Measurements from ENCODE around the gene C1orf159. TPM values are rescaled to one million over a fixed set of nuclear protein-coding genes. Genes with fewer than 3 reads are reported as not detected.

Gene C1orf159
- total and polyA plus RNA-seq, 9 of the 15 experiments (the other 6 are each of a cell fraction or from before 2014, with no cell fraction given): 0.28 to 54.9 (median 10.6) TPM

DNA sequence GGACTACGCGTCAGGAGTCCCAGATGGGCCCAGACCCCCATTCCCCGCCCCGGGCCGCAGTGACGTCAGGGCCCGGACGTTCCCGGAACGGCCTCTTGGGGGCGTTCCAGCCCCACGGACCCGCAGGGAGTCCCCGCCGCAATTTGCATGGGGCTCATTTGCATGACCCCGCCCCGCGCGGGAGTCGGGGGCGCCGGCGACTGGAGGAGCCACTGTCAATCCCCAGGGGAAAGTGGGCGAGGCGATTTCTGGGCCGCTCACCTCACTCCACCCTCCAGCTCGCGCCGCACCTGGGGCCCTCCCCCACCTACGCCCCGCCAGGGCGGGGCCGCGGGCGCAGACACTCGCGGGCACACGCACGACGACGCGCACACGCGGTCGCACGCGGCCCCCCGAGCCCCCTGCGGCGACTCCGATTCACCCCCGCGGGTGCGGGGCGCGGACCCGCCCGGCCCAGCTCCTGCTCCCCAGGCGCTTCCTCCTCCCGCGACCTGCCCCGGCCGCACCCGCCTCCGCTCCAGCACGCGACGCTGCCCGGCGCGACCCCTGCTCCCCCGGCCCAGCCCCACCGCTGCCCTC lies 82.8 kb downstream of the C1orf159 start (continued):
- TF ChIP-seq, protein P1, sequence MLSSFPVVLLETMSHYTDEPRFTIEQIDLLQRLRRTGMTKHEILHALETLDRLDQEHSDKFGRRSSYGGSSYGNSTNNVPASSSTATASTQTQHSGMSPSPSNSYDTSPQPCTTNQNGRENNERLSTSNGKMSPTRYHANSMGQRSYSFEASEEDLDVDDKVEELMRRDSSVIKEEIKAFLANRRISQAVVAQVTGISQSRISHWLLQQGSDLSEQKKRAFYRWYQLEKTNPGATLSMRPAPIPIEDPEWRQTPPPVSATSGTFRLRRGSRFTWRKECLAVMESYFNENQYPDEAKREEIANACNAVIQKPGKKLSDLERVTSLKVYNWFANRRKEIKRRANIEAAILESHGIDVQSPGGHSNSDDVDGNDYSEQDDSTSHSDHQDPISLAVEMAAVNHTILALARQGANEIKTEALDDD (IDR thresholded peaks at IDR 0.05): no peak
- TF ChIP-seq ZNF785 (CRISPR knock-in tag; IDR thresholded peaks at IDR 0.05) (no peak), ZBTB5 (IDR thresholded peaks at IDR 0.05) (no peak), CEBPB (tag; IDR thresholded peaks at IDR 0.05) (no peak), ELF4 (CRISPR knock-in tag; IDR thresholded peaks at IDR 0.05) (no peak), TAF15 (IDR thresholded peaks at IDR 0.05; ENCODE audit: low read depth, low read length) (no peak), ZNF655 (CRISPR knock-in tag; IDR thresholded peaks at IDR 0.05) (no peak), EP400 (IDR thresholded peaks at IDR 0.05) (no peak), E2F6 (IDR thresholded peaks at IDR 0.05; ENCODE audit: borderline replicate concordance in 1 of 2, extremely low read depth in 1 of 2, insufficient read depth in 1 of 2, insufficient read length in 1 of 2, low read depth in 1 of 2, low read length in 1 of 2, poor library complexity in 1 of 2, severe bottlenecking in 1 of 2) (peak; percentile 66 to 94), NR2F6 (CRISPR knock-in tag; IDR thresholded peaks at IDR 0.05) (no peak), RBFOX2 (IDR thresholded peaks at IDR 0.05; ENCODE audit: low read depth, low read length) (peak; percentile 21; the same call in 1 of the 2 replicates), E2F1 (CRISPR knock-in tag; IDR thresholded peaks at IDR 0.05) (no peak; the same call in 1 of the 2 replicates), IFI16 (CRISPR knock-in tag; IDR thresholded peaks at IDR 0.05) (no peak), NEUROD1 (IDR thresholded peaks at IDR 0.05; ENCODE audit: borderline replicate concordance, low read depth, low read length, partially characterized antibody) (no peak), PHB2 (IDR thresholded peaks at IDR 0.05; ENCODE audit: low read depth) (no peak), ZNF77 (CRISPR knock-in tag; IDR thresholded peaks at IDR 0.05) (no peak), EGR1 (conservative IDR thresholded peaks at IDR 0.05) (peak; percentile 63), KLF10 (CRISPR knock-in tag; IDR thresholded peaks at IDR 0.05) (no peak), CHD1 (IDR thresholded peaks at IDR 0.05; ENCODE audit: low read length) (no peak)
- TF ChIP-seq, protein P2, sequence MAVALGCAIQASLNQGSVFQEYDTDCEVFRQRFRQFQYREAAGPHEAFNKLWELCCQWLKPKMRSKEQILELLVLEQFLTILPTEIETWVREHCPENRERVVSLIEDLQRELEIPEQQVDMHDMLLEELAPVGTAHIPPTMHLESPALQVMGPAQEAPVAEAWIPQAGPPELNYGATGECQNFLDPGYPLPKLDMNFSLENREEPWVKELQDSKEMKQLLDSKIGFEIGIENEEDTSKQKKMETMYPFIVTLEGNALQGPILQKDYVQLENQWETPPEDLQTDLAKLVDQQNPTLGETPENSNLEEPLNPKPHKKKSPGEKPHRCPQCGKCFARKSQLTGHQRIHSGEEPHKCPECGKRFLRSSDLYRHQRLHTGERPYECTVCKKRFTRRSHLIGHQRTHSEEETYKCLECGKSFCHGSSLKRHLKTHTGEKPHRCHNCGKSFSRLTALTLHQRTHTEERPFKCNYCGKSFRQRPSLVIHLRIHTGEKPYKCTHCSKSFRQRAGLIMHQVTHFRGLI (CRISPR knock-in tag; IDR thresholded peaks at IDR 0.05): no peak
